WTC11 (cell line): ENCODE measurements around the gene C9orf72. TPM values are rescaled to one million over a fixed set of nuclear protein-coding genes. Genes with fewer than 3 reads are reported as not detected.

Source experiments
- ATAC-seq: fragments of 200-7000 bp; cut with Tn5 transposase; 2 replicates; pipeline ENCODE4 v1.10.0; 2021; ENCODE audit warnings: mild to moderate bottlenecking, moderate library complexity
- CTCF ChIA-PET: fragments of 300-600 bp; sonication (Branson Sonifier 250); formaldehyde crosslinking; loops from one replicate; lab custom pipeline; 2021; ENCODE audit warnings: antibody characterized with exemption; lab: Charles Lee
- POLR2A ChIA-PET: fragments of 350-600 bp; sonication (Branson Sonifier 250); formaldehyde crosslinking; loops from one replicate; lab custom pipeline; 2021; ENCODE audit warnings: antibody characterized with exemption; lab: Charles Lee
- DNase-seq: peaks from one replicate; pipeline ENCODE4 v3.0.0; 2021; ENCODE audit warnings: low spot score
- H3K27ac Mint-ChIP-seq: 2 replicates; pipeline ENCODE4 v1.8.0; 2021; ENCODE audit warnings: mixed read lengths
- H3K27me3 Mint-ChIP-seq: 2 replicates; pipeline ENCODE4 v1.8.0; 2021; ENCODE audit warnings: low read depth, mild to moderate bottlenecking, moderate library complexity, mixed read lengths
- H3K36me3 Mint-ChIP-seq: 2 replicates; pipeline ENCODE4 v1.8.0; 2021; ENCODE audit warnings: mixed read lengths
- H3K4me1 Mint-ChIP-seq: 2 replicates; pipeline ENCODE4 v1.8.0; 2022; ENCODE audit warnings: mixed read lengths
- H3K4me3 Mint-ChIP-seq: 2 replicates; pipeline ENCODE4 v1.8.0; 2021; ENCODE audit warnings: mild to moderate bottlenecking, moderate library complexity, mixed read lengths
- H3K9me3 Mint-ChIP-seq: 2 replicates; pipeline ENCODE4 v1.8.0; 2021; ENCODE audit warnings: mixed read lengths
- AFF4 ChIP-seq: sonication (generic); formaldehyde crosslinking; IDR thresholded peaks from 2 replicates; pipeline ENCODE4 v1.8.1; 2023; ENCODE audit warnings: mild to moderate bottlenecking, missing genetic modification reagents, borderline replicate concordance
- ATF1 ChIP-seq: sonication (generic); formaldehyde crosslinking; IDR thresholded peaks from 2 replicates; pipeline ENCODE4 v1.8.1; 2023; ENCODE audit warnings: mild to moderate bottlenecking, moderate library complexity, missing genetic modification reagents
- ESRRA ChIP-seq: sonication (generic); formaldehyde crosslinking; IDR thresholded peaks from 2 replicates; pipeline ENCODE4 v1.8.1; 2022; ENCODE audit warnings: mild to moderate bottlenecking, missing genetic modification reagents, borderline replicate concordance
- FOXK1 ChIP-seq: sonication (generic); formaldehyde crosslinking; IDR thresholded peaks from 2 replicates; pipeline ENCODE4 v1.8.0; 2022; ENCODE audit warnings: mild to moderate bottlenecking, moderate library complexity, missing genetic modification reagents
- JAZF1 ChIP-seq: fragments of 250-450 bp; sonication (Bioruptor Pico); IDR thresholded peaks from 2 replicates; pipeline ENCODE4 v1.9.0; 2021; ENCODE audit warnings: moderate library complexity, mild to moderate bottlenecking, inconsistent platforms
- OVOL2 ChIP-seq: fragments of 250-450 bp; sonication (Bioruptor Pico); IDR thresholded peaks from 2 replicates; pipeline ENCODE4 v1.9.0; 2021; ENCODE audit warnings: mild to moderate bottlenecking, borderline replicate concordance
- PRDM15 ChIP-seq: sonication (generic); formaldehyde crosslinking; IDR thresholded peaks from 2 replicates; pipeline ENCODE4 v1.8.0; 2022; ENCODE audit warnings: missing genetic modification reagents
- RELA ChIP-seq: sonication (generic); formaldehyde crosslinking; IDR thresholded peaks from 2 replicates; pipeline ENCODE4 v1.8.1; 2022; ENCODE audit warnings: missing genetic modification reagents, mild to moderate bottlenecking, borderline replicate concordance
- RORB ChIP-seq: fragments of 250-450 bp; sonication (Bioruptor Pico); IDR thresholded peaks from 2 replicates; pipeline ENCODE4 v1.9.0; 2021; ENCODE audit warnings: mild to moderate bottlenecking
- SMAD3 ChIP-seq: sonication (generic); formaldehyde crosslinking; IDR thresholded peaks from 2 replicates; pipeline ENCODE4 v1.8.0; 2022; ENCODE audit warnings: missing genetic modification reagents, mild to moderate bottlenecking, borderline replicate concordance
- ZNF219 ChIP-seq: sonication (generic); formaldehyde crosslinking; IDR thresholded peaks from 2 replicates; pipeline ENCODE4 v1.8.0; 2023; ENCODE audit warnings: missing genetic modification reagents, mild to moderate bottlenecking, borderline replicate concordance
- ZNF396 ChIP-seq: fragments of 250-450 bp; sonication (Bioruptor Pico); IDR thresholded peaks from 2 replicates; pipeline ENCODE4 v1.8.0; 2021; ENCODE audit warnings: mild to moderate bottlenecking, moderate library complexity, borderline replicate concordance
- ZNF532 ChIP-seq: fragments of 250-450 bp; sonication (Bioruptor Pico); IDR thresholded peaks from 2 replicates; pipeline ENCODE4 v1.9.0; 2021; ENCODE audit warnings: mild to moderate bottlenecking, borderline replicate concordance
- total RNA-seq: library from RNA; stranded (reverse); gene quantifications from 3 replicates; pipeline ENCODE4 v1.2.3, GENCODE V29; 2021
- TF ChIP-seq, protein P1 (sequence below): fragments of 250-450 bp; sonication (Bioruptor Pico); IDR thresholded peaks from 2 replicates; pipeline ENCODE4 v2.1.2; 2022; ENCODE audit warnings: mild to moderate bottlenecking, moderate library complexity
- TF ChIP-seq, protein P2 (sequence below): sonication (generic); formaldehyde crosslinking; IDR thresholded peaks from 2 replicates; pipeline ENCODE4 v1.8.1; 2022; ENCODE audit warnings: low read depth, missing genetic modification reagents, borderline replicate concordance

Gene C9orf72
- total RNA-seq, 1 experiment from 2014 or later, result 21.5 TPM

GRCh38 chr9:27572061-27572460, 1.2 kb downstream of the C9orf72 start (continued):
- no peak for TF ChIP-seq ZNF219 (CRISPR knock-in tag)
- TF ChIP-seq, protein P1, sequence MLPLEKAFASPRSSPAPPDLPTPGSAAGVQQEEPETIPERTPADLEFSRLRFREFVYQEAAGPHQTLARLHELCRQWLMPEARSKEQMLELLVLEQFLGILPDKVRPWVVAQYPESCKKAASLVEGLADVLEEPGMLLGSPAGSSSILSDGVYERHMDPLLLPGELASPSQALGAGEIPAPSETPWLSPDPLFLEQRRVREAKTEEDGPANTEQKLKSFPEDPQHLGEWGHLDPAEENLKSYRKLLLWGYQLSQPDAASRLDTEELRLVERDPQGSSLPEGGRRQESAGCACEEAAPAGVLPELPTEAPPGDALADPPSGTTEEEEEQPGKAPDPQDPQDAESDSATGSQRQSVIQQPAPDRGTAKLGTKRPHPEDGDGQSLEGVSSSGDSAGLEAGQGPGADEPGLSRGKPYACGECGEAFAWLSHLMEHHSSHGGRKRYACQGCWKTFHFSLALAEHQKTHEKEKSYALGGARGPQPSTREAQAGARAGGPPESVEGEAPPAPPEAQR (CRISPR knock-in tag), result no peak
- TF ChIP-seq RORB (CRISPR knock-in tag), result no peak
- no peak for TF ChIP-seq SMAD3 (CRISPR knock-in tag)
- TF ChIP-seq PRDM15 (CRISPR knock-in tag), result no peak
- TF ChIP-seq, all 79 proteins: peak for 0

DNA sequence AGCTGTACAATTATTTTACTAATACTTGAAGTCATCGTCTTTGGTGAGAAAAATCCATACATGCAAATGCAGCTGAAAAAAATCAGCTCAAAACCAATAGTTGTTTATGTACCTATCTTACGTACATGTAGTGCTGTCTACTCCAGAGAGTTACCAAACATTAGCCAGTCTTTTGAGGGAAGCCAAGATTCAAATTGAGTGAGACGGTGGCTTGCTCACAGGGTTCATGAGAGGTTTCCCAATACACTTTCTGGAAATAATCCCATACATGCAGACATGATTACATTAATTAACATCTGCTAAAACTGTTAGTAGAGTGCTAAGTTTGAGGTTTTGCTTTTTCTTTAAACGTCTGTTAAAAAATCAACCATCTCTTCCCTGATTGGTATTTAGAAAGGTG, 2.3 kb downstream of the C9orf72 start:
- no peak overlapping the region for H3K27ac Mint-ChIP-seq
- H3K4me3 Mint-ChIP-seq, result no peak overlapping the region
- ChIA-PET CTCF (no interaction called here), POLR2A (no interaction called here)
- peaks cover 9% of the 10 kb centered on the region for H3K36me3 Mint-ChIP-seq
- no peaks in the 10 kb centered on the region for H3K9me3 Mint-ChIP-seq
- peaks cover 17% of the 10 kb centered on the region for H3K27me3 Mint-ChIP-seq
- DNase-seq (no peak), ATAC-seq (no peak)
- peaks cover 27% of the 10 kb centered on the region for H3K4me1 Mint-ChIP-seq
- TF ChIP-seq ATF1 (no peak), AFF4 (CRISPR knock-in tag) (no peak), FOXK1 (CRISPR knock-in tag) (no peak), PRDM15 (CRISPR knock-in tag) (no peak), ZNF396 (CRISPR knock-in tag) (no peak), RELA (no peak), ZNF532 (CRISPR knock-in tag) (no peak), ESRRA (no peak), OVOL2 (CRISPR knock-in tag) (no peak), JAZF1 (CRISPR knock-in tag) (no peak)
- TF ChIP-seq, protein P2, sequence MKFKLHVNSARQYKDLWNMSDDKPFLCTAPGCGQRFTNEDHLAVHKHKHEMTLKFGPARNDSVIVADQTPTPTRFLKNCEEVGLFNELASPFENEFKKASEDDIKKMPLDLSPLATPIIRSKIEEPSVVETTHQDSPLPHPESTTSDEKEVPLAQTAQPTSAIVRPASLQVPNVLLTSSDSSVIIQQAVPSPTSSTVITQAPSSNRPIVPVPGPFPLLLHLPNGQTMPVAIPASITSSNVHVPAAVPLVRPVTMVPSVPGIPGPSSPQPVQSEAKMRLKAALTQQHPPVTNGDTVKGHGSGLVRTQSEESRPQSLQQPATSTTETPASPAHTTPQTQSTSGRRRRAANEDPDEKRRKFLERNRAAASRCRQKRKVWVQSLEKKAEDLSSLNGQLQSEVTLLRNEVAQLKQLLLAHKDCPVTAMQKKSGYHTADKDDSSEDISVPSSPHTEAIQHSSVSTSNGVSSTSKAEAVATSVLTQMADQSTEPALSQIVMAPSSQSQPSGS (CRISPR knock-in tag), result no peak
